ENCODE data around the gene ICE1.

- TF ChIP-seq EP300 (IDR thresholded peaks at IDR 0.05; ENCODE audit: low read depth) = no peak
- TF ChIP-seq POLR2A (IDR thresholded peaks at IDR 0.05) = no peak
- peak; percentile 47 to 66 (median 62) for TF ChIP-seq CTCF (IDR thresholded peaks at IDR 0.05)
- no peak for TF ChIP-seq POLR2AphosphoS5 (IDR thresholded peaks at IDR 0.05)
These were observed 69.8 kb downstream of the ICE1 start for GRCh38 chr5:5492087-5492933.

Measured in transverse colon (tissue), 4 donors.